ENCODE measurements around the gene SIRT7. TPM values are rescaled to one million over a fixed set of nuclear protein-coding genes. Genes with fewer than 3 reads are reported as not detected.
A peak's percentile ranks its signal among the peaks of the same experiment; 100 is the strongest.

SIRT7 gene, protein sequence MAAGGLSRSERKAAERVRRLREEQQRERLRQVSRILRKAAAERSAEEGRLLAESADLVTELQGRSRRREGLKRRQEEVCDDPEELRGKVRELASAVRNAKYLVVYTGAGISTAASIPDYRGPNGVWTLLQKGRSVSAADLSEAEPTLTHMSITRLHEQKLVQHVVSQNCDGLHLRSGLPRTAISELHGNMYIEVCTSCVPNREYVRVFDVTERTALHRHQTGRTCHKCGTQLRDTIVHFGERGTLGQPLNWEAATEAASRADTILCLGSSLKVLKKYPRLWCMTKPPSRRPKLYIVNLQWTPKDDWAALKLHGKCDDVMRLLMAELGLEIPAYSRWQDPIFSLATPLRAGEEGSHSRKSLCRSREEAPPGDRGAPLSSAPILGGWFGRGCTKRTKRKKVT
- 19.5 to 24.2 TPM (median 20.9 TPM) in 3 replicates for total RNA-seq (2021)
- percentile 73 among the genes with signal in this experiment for Bru-seq, nascent RNA
- long read RNA-seq, experiment 1, transcript SIRT7-201 (10 exons, 1,743 nt), result major isoform, 19 of 108 reads
- long read RNA-seq, experiment 1, partial matches to known transcripts, result 16 of 108 reads
- long read RNA-seq, experiment 1, other reads (novel, unspliced or antisense), result 71 of 108 reads
- long read RNA-seq, experiment 2, partial matches to known transcripts, result 5 of 30 reads
- long read RNA-seq, experiment 2, other reads (novel, unspliced or antisense), result 24 of 30 reads
- long read RNA-seq, experiment 3, partial matches to known transcripts, result 8 of 12 reads
- long read RNA-seq, experiment 3, other reads (novel, unspliced or antisense), result 3 of 12 reads

DNA sequence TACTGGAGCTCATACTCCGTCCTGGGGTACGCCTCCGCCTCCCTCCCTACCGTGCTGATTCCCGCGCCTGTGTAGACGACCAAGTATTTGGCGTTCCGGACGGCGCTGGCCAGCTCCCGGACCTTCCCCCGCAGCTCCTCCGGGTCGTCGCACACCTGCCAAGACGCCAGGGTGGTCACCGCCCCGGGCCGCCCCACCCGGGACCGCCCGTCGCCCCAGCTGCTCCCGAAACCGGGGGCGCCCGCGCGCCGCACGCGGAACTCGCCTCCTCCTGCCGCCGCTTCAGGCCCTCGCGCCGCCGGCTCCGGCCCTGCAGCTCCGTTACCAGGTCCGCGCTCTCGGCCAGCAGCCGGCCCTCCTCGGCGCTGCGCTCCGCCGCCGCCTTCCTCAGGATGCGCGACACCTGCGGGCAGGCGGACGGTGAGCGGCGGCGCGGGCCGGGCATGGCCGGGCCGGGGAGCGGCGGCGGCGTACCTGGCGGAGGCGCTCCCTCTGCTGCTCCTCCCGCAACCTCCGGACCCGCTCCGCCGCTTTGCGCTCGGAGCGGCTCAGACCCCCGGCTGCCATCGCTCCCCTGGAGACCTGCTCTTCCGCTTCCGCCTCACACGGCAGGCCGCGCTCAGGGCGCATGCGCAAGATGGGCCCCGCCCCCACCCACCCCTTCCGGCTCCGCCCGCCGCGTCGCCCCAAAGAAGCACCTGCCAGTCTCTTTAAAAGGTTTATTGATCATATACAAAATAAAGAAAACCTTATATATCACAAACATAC, at the start of gene SIRT7:
TSS of gene SIRT7 (minus strand) at position 612 of the 768 bp plus-strand sequence. CDS start at position 567, 45 bp downstream.
- ChIA-PET POLR2A (interaction anchor here (1.2 to 1.7 kb wide), 2 partner anchors 10 to 48 kb away, joined by 5 to 11 read pairs; partner anchors contain the start of gene MAFG), CTCF (interaction anchor here (0.7 to 1.5 kb wide), 9 partner anchors 10 to 182 kb away, joined by 3 to 6 read pairs (median 4); partner anchors contain the start of genes MAFG and MCRIP1)
- peak; percentile 74 for ATAC-seq
- Mint-ChIP-seq H3K27ac (peak within 1 kb of the TSS; percentile 93), H3K27me3 (ENCODE audit: low read depth) (no peaks in the 10 kb centered on the region), H3K36me3 (peaks cover 23% of the 10 kb centered on the region), H3K4me3 (peak within 1 kb of the TSS; percentile 80), H3K9me3 (no peaks in the 10 kb centered on the region), H3K4me1 (peaks cover 14% of the 10 kb centered on the region)
- peak; percentile 75 for DNase-seq (ENCODE audit: low spot score)
- TF ChIP-seq, protein P1, sequence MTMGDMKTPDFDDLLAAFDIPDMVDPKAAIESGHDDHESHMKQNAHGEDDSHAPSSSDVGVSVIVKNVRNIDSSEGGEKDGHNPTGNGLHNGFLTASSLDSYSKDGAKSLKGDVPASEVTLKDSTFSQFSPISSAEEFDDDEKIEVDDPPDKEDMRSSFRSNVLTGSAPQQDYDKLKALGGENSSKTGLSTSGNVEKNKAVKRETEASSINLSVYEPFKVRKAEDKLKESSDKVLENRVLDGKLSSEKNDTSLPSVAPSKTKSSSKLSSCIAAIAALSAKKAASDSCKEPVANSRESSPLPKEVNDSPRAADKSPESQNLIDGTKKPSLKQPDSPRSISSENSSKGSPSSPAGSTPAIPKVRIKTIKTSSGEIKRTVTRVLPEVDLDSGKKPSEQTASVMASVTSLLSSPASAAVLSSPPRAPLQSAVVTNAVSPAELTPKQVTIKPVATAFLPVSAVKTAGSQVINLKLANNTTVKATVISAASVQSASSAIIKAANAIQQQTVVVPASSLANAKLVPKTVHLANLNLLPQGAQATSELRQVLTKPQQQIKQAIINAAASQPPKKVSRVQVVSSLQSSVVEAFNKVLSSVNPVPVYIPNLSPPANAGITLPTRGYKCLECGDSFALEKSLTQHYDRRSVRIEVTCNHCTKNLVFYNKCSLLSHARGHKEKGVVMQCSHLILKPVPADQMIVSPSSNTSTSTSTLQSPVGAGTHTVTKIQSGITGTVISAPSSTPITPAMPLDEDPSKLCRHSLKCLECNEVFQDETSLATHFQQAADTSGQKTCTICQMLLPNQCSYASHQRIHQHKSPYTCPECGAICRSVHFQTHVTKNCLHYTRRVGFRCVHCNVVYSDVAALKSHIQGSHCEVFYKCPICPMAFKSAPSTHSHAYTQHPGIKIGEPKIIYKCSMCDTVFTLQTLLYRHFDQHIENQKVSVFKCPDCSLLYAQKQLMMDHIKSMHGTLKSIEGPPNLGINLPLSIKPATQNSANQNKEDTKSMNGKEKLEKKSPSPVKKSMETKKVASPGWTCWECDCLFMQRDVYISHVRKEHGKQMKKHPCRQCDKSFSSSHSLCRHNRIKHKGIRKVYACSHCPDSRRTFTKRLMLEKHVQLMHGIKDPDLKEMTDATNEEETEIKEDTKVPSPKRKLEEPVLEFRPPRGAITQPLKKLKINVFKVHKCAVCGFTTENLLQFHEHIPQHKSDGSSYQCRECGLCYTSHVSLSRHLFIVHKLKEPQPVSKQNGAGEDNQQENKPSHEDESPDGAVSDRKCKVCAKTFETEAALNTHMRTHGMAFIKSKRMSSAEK (CRISPR knock-in tag; IDR thresholded peaks at IDR 0.05; ENCODE audit: borderline replicate concordance), result 0 out of 2 replicates have a peak, but pooled peaks have one; percentile 50
- TF ChIP-seq ZNF416 (CRISPR knock-in tag; IDR thresholded peaks at IDR 0.05) (0 out of 2 replicates have a peak, but pooled peaks have one; percentile 49), NFE2L1 (CRISPR knock-in tag; IDR thresholded peaks at IDR 0.05) (no peak), ETV6 (CRISPR knock-in tag; IDR thresholded peaks at IDR 0.05) (no peak), SMAD3 (CRISPR knock-in tag; IDR thresholded peaks at IDR 0.05; ENCODE audit: borderline replicate concordance) (no peak), GABPB1 (CRISPR knock-in tag; IDR thresholded peaks at IDR 0.05) (no peak), NFYB (CRISPR knock-in tag; conservative IDR thresholded peaks at IDR 0.05; ENCODE audit: low read depth) (no peak), CREM (CRISPR knock-in tag; IDR thresholded peaks at IDR 0.05) (peak; percentile 58; the same call in 1 of the 2 replicates), CBFB (CRISPR knock-in tag; IDR thresholded peaks at IDR 0.05; ENCODE audit: low read depth) (no peak), EMX1 (CRISPR knock-in tag; IDR thresholded peaks at IDR 0.05) (no peak), MYBL2 (CRISPR knock-in tag; IDR thresholded peaks at IDR 0.05) (peak; percentile 40; the same call in 1 of the 2 replicates), IRF2 (CRISPR knock-in tag; IDR thresholded peaks at IDR 0.05; ENCODE audit: borderline replicate concordance, low read depth) (no peak), TP53 (CRISPR knock-in tag; IDR thresholded peaks at IDR 0.05) (0 out of 2 replicates have a peak, but pooled peaks have one; percentile 68), FOXK1 (CRISPR knock-in tag; IDR thresholded peaks at IDR 0.05) (0 out of 2 replicates have a peak, but pooled peaks have one; percentile 37), SP1 (CRISPR knock-in tag; conservative IDR thresholded peaks at IDR 0.05) (peak; percentile 83)
- TF ChIP-seq, protein P2, sequence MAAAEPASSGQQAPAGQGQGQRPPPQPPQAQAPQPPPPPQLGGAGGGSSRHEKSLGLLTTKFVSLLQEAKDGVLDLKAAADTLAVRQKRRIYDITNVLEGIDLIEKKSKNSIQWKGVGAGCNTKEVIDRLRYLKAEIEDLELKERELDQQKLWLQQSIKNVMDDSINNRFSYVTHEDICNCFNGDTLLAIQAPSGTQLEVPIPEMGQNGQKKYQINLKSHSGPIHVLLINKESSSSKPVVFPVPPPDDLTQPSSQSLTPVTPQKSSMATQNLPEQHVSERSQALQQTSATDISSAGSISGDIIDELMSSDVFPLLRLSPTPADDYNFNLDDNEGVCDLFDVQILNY (CRISPR knock-in tag; IDR thresholded peaks at IDR 0.05), result 0 out of 2 replicates have a peak, but pooled peaks have one; percentile 64
- TF ChIP-seq, protein P3, sequence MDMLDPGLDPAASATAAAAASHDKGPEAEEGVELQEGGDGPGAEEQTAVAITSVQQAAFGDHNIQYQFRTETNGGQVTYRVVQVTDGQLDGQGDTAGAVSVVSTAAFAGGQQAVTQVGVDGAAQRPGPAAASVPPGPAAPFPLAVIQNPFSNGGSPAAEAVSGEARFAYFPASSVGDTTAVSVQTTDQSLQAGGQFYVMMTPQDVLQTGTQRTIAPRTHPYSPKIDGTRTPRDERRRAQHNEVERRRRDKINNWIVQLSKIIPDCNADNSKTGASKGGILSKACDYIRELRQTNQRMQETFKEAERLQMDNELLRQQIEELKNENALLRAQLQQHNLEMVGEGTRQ (CRISPR knock-in tag; IDR thresholded peaks at IDR 0.05), result no peak
- TF ChIP-seq, protein P4, sequence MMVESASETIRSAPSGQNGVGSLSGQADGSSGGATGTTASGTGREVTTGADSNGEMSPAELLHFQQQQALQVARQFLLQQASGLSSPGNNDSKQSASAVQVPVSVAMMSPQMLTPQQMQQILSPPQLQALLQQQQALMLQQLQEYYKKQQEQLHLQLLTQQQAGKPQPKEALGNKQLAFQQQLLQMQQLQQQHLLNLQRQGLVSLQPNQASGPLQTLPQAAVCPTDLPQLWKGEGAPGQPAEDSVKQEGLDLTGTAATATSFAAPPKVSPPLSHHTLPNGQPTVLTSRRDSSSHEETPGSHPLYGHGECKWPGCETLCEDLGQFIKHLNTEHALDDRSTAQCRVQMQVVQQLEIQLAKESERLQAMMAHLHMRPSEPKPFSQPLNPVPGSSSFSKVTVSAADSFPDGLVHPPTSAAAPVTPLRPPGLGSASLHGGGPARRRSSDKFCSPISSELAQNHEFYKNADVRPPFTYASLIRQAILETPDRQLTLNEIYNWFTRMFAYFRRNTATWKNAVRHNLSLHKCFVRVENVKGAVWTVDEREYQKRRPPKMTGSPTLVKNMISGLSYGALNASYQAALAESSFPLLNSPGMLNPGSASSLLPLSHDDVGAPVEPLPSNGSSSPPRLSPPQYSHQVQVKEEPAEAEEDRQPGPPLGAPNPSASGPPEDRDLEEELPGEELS (CRISPR knock-in tag; IDR thresholded peaks at IDR 0.05), result no peak
- TF ChIP-seq, protein P5, sequence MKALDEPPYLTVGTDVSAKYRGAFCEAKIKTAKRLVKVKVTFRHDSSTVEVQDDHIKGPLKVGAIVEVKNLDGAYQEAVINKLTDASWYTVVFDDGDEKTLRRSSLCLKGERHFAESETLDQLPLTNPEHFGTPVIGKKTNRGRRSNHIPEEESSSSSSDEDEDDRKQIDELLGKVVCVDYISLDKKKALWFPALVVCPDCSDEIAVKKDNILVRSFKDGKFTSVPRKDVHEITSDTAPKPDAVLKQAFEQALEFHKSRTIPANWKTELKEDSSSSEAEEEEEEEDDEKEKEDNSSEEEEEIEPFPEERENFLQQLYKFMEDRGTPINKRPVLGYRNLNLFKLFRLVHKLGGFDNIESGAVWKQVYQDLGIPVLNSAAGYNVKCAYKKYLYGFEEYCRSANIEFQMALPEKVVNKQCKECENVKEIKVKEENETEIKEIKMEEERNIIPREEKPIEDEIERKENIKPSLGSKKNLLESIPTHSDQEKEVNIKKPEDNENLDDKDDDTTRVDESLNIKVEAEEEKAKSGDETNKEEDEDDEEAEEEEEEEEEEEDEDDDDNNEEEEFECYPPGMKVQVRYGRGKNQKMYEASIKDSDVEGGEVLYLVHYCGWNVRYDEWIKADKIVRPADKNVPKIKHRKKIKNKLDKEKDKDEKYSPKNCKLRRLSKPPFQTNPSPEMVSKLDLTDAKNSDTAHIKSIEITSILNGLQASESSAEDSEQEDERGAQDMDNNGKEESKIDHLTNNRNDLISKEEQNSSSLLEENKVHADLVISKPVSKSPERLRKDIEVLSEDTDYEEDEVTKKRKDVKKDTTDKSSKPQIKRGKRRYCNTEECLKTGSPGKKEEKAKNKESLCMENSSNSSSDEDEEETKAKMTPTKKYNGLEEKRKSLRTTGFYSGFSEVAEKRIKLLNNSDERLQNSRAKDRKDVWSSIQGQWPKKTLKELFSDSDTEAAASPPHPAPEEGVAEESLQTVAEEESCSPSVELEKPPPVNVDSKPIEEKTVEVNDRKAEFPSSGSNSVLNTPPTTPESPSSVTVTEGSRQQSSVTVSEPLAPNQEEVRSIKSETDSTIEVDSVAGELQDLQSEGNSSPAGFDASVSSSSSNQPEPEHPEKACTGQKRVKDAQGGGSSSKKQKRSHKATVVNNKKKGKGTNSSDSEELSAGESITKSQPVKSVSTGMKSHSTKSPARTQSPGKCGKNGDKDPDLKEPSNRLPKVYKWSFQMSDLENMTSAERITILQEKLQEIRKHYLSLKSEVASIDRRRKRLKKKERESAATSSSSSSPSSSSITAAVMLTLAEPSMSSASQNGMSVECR (CRISPR knock-in tag; IDR thresholded peaks at IDR 0.05; ENCODE audit: borderline replicate concordance), result 0 out of 2 replicates have a peak, but pooled peaks have one; percentile 13
